C4-2B (cell line): ENCODE results near the gene COA8.
A peak's percentile ranks its signal among the peaks of the same experiment; 100 is the strongest.

ENCODE experiments used
- ZFX ChIP-seq: fragments of 450-650 bp; IDR thresholded peaks from 2 replicates; pipeline ENCODE4 v1.6.1; 2017
- TF ChIP-seq, protein P1 (sequence below): fragments of 450-650 bp; conservative IDR thresholded peaks from 2 replicates; pipeline ENCODE4 v1.5.1; 2017; ENCODE audit warnings: mild to moderate bottlenecking

DNA sequence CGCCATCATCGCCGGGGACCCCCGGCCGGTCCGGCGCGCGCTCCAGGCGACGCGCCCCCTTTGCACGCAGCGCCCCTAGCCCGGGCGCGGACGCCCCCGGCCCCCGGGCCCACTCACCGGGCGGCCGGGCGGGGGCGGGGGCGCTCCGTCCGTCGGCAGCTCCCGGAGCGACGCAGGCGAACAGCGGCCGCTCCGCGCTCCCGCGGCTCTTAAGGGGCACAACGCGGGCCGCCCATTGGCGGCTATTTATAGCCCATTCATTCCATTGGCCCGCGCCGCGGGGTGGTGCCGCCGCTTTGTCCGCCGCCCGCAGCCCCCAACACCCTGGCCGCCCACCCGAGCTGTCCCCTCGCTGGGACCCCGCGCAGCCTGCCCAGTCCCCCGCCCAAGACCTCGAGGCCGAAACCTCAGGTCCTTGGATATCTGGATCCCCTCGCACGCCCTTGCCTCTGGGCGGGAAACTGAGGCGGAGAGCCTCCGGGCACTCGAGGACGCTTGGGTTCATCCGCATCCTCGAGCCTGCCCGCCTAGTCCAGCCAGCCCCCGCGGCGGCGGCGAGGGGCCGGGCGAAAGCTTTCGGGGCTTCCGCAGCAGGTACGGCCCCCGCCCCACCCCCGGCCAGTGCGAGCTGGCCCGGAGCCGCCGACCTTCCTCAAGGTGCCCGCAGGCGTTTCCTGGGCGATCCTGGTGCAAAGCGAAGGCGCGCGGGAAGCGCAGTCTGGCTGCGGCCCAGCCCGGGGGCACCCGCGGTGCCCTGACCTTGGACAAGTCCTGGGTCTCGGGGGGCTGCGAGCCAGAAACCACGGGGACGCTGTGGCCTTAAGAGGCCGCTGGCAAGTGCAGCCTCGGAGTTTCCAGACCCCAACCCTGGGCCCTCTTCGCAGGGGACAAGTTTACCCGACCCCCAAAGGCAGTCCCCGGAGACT, 39.8 kb upstream of the COA8 start, which contains the start of gene CKB:
- TF ChIP-seq, protein P1, sequence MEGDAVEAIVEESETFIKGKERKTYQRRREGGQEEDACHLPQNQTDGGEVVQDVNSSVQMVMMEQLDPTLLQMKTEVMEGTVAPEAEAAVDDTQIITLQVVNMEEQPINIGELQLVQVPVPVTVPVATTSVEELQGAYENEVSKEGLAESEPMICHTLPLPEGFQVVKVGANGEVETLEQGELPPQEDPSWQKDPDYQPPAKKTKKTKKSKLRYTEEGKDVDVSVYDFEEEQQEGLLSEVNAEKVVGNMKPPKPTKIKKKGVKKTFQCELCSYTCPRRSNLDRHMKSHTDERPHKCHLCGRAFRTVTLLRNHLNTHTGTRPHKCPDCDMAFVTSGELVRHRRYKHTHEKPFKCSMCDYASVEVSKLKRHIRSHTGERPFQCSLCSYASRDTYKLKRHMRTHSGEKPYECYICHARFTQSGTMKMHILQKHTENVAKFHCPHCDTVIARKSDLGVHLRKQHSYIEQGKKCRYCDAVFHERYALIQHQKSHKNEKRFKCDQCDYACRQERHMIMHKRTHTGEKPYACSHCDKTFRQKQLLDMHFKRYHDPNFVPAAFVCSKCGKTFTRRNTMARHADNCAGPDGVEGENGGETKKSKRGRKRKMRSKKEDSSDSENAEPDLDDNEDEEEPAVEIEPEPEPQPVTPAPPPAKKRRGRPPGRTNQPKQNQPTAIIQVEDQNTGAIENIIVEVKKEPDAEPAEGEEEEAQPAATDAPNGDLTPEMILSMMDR: no peak
- TF ChIP-seq ZFX: peak; percentile 54
